D721Med (cell line): ENCODE measurements around the gene THSD4.

Source experiments
- DNase-seq: peaks from one replicate; pipeline ENCODE4 v3.0.0; 2011; ENCODE audit warnings: low spot score; ENCODE audit not compliant: insufficient read length
- FAIRE-seq: peaks from 2 replicates; lab custom pipeline; 2011; peaks lifted over from hg19 to GRCh38; lab: Jason Lieb, UNC
- CTCF ChIP-seq: IDR thresholded peaks from 2 replicates; pipeline ENCODE4 v1.5.1; 2012; ENCODE audit warnings: mild to moderate bottlenecking, control low read depth; ENCODE audit not compliant: insufficient read depth; ENCODE audit errors: missing control alignments

THSD4 gene

GRCh38 chr15:71484080-71484479 lies 368.8 kb downstream of the THSD4 start:
- FAIRE-seq, result no peak
- DNase-seq, result no peak

DNA sequence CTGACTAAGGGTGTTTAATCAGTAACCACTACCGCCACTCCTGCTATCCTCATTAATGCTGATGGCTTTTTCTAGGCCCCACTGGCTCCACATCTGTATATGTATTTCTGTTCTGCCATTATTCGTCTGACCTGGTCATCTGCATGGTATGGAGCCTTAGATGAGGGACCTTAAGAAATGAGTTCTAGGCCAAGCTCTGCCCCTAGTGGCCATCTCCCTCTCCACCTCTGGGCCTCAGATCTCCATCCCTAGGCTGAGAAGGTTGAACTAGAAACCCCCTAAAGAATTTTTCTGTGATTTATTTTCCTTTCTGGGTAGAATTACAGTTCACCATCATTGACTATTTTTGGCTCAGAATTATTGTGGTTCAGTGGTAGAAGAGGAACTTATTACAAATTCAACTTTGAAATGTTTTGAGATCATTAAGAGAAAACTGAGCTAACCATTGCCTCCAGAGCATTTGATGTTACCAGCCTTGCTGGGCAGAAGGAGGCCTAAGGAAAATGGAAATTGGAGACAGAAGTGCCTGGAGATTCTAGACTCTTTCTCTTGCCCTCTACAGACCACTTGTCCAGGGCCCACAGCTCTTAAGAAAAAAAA lies 369.9 kb downstream of the THSD4 start:
- no peak for DNase-seq
- no peak for FAIRE-seq
- TF ChIP-seq CTCF, result peak; percentile 26

More at GRCh38 chr15:71484080-71484479, 368.8 kb downstream of the THSD4 start:
- TF ChIP-seq CTCF, result no peak

GRCh38 chr15:71489570-71489969 lies 374.3 kb downstream of the THSD4 start:
- DNase-seq (no peak), FAIRE-seq (no peak)
- no peak for TF ChIP-seq CTCF

GRCh38 chr15:71493526-71493925 lies 378.3 kb downstream of the THSD4 start:
- FAIRE-seq, result no peak
- no peak for TF ChIP-seq CTCF
- no peak for DNase-seq

GRCh38 chr15:71494563-71495397 lies 379.5 kb downstream of the THSD4 start:
- DNase-seq, result no peak
- FAIRE-seq, result no peak
- no peak for TF ChIP-seq CTCF

DNA sequence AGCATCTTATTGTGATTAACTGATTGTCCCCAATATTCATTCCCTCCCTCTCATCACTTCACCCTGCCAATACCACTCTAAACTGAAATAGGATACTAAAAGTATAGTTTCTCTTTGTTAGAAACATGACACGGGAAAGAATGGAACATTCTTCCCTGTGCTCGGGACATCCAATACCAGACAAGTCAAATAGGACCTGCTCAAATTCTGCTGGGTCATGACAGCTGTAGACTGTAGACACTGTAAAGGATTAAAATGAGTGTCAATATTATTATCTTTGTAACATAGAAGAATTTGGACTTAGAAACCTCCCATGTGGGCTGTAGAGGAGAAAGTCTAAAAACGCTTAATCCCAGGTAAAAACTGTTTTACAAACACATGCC lies 380.1 kb downstream of the THSD4 start:
- FAIRE-seq (no peak), DNase-seq (no peak)
- TF ChIP-seq CTCF, result no peak
